ENCODE measurements around the gene POLR3GL.

Gene POLR3GL

GRCh38 chr1:145949219-145949618 lies 15.3 kb upstream of the POLR3GL start:
- no peak for DNase-seq

DNA sequence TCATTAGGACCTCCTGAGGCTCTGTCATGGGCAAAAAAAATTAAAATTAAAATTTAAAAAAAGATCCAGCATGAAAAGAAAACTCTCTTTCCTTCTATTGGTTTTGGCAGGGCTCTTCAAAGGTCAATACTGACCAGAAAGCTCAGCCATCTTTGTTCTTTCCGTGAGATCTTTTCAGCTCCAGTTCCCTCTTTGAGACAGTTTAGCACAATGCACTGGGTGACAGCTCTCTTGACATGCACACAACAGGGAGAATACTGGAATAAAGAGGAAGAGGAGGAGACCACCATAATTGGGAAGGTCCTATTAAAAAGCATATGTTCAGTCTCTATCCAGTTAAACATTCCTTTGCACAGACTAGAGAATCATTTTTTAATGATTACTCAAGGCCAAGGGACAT lies 13.0 kb upstream of the POLR3GL start:
- no peak for DNase-seq

GRCh38 chr1:145952903-145953302 lies 11.6 kb upstream of the POLR3GL start:
- DNase-seq: no peak

DNA sequence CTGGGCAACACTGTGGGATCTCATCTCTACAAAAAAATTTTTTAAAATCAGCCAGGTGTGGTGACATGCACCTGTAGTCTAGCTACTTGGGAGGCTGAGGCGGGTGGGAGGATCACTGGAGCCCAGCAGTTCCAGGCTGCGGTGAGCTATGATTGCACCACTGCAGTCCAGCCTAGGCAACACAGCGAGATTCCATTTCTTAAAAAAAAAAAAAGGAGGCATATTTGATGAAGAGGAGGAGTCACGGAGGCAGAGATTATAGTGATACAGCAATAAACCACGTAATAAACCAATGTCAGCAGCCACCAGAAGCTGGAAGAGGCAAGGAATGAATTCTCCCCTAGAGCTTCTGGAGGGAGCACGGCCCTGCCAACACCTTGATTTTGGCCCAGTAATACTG lies 10.6 kb upstream of the POLR3GL start:
- DNase-seq: no peak

DNA sequence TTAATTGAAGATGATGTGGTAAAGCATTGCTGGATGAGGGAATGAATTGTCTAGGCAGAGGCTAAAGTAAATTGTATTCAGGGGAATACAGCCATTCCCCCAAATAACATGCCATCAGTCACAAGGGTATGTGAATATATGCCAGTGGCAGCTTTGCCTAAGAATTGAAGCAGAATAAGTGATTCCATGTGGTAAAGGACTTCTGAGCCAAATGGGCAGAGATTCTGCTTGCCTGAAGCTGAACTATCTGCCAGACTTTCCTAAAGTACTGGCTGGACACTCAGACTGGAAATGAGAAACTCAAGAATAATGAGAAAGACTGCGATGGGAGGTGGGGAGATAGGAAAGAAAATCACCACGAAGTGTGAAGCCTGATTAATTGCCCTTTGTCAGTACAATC lies 9.1 kb upstream of the POLR3GL start:
- no peak for DNase-seq

DNA sequence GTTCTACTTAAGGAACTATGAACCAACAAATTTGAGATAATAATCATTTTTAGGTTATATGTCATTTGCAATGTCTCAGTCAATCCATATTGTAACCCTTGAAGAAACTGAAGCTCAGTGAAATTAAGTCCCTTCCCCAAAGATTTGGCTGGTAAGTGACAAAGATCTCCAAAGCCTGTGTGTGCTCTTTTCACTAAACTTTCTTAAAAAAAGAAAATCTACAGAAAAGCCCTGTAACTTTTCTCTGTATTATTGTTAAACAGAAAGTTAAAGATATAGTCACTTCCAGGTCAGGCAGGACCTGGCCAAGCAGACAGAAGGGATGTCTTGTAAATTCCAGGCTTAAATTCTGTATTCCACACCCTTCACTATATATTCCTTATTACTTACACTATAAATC lies 8.1 kb upstream of the POLR3GL start:
- no peak for DNase-seq

DNA sequence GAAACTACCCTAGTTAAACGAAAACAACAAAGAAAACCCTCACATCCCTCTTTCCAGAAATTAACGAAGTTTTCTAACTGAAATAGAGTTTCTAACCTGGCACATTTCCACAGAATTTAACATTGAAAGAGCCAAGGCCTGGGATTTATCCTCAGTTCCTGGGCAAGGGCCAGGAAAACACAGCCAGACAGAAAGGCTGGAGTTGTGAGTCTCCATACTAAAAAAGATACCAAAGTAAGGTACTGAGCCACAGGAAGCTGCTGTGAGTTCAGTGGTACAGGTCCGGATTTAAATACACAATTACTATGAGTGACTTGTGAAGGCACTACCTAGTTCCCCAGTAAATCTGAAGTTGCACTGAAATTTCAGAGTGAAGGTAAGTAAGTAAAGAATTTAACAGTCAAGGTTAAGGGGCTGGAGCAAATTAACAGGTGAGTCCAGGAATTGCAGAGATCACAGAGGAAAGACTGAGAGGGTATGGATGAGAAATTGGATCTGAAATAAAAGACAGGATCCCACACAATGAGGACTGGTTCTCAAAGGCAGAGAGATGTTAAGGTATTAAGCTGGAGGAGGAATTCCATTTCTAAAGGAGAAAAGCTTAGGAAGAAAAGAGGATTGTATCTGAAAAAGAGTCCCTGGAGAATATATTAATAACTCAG lies 7.6 kb upstream of the POLR3GL start:
- DNase-seq: no peak

GRCh38 chr1:145957443-145958319 lies 6.8 kb upstream of the POLR3GL start, which contains the start of gene LIX1L:
Gene LIX1L (minus strand): TSS chr1:145958017. CDS start chr1:145957927, 90 bp downstream.
- DNase-seq: peak; percentile 97 to 98 (median 98)

- no peak for DNase-seq
These were observed 5.8 kb upstream of the POLR3GL start for GRCh38 chr1:145958734-145959133.

- DNase-seq: no peak
These were observed 5.2 kb upstream of the POLR3GL start for GRCh38 chr1:145959333-145959732.

DNA sequence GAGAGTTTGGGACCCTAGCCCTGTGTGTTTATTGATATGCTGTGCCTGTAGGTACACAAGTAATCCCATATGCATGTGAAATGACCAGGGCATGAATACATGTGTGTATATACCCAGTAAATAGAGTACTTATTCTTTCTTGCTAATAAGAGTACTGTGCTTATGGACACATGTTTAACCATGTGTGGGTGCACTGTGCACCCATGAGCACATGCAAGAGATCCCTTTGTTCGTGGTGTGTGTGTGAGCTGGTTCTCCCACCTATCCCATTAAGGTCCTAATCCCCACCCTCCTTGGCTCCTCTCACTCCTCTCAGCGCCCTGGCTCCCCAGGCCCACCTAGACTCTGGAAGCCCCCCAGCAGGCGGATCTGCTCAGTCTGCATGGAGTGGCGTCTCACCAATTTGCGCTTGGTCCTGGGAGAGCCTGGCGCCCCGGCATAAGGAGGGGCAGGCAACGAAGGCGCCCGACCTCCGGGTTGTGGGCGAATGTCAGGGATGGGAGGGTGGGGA lies 4.5 kb upstream of the POLR3GL start:
- no peak for DNase-seq

DNA sequence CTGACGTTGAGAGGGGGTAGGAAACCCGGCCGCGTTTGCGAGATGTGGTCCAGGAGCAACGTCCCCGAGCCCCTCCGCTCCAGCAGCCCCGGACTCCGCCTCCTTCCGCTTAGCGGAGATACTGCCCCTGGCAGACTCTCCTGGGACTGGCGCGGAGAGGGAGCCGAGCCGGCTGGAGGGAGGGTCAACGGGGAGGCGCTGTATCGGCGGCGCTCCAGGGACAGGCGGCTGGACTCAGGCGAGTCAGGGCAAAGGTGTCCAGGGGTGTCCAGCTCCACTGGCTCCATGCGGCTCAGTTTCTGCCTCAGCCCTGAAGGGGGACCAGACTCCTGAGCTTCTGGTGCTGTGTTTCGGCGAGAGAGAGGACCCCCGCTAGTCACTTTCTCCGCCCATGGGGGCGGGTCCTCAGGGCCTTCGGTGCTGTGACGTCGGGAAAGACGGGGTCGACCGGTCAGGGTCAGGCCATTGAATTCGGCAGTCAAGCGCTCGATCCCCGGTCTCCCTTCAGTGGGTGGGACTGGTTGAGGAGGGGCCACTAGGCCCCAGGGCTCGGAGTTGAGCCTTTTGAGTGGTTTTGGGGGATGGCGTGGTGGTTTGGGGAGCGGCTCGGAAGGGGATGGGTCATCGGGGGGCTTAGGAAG lies 3.9 kb upstream of the POLR3GL start:
- DNase-seq: peak; percentile 42 to 80 (median 65)

DNA sequence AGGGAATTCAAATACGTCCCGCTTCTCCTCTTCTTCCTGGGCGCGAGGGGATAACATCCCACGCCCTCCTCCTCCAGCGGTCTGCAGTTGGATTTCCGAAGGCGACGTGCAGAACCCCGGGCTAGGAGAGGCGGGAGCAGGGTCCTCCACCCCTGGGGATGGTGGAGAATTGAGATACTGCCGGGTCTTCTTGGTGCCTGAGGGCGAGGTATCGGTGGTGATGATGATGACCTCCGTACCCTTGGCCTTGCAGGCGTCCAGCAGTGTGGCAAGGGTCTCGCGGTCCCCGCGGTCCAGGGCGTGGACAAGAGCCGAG lies 3.4 kb upstream of the POLR3GL start:
- no peak for DNase-seq

DNA sequence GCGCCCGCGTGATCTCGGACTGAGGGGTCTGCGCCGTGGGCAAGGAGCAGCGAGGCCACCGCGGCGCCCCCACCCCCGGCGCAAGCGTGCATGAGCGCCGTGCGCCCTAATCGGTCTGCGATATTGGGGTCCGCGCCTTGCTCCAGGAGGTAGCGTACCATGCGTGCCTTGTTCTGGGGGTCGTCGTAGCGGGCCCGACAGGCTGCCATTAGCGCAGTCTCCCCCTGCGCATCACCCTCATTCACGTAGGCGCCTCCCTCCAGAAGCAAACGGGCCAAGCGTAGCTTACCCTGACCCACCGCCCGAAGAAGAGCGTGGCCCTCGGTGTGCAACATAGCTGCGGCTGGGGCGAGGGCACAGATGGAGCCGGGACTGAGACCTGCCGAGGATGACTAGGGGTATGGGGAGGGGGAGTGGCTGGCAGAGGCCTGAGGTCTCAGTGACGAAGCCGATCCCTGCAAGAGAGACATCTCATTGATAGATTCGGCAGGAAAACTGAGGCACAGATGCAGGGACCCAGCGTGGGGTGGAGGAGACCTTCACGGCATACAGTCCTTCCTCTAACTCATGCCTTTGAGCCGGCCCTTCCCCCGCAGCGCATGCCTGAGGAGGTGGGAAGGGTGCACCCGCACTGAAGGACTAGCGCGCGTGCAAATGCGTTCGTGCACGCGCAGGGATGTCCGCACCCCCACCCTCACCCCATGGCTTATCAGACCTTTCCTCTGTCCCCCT lies 2.9 kb upstream of the POLR3GL start:
- peak in 3 of 4 experiments; percentile 33 to 64 (median 47) for DNase-seq

DNA sequence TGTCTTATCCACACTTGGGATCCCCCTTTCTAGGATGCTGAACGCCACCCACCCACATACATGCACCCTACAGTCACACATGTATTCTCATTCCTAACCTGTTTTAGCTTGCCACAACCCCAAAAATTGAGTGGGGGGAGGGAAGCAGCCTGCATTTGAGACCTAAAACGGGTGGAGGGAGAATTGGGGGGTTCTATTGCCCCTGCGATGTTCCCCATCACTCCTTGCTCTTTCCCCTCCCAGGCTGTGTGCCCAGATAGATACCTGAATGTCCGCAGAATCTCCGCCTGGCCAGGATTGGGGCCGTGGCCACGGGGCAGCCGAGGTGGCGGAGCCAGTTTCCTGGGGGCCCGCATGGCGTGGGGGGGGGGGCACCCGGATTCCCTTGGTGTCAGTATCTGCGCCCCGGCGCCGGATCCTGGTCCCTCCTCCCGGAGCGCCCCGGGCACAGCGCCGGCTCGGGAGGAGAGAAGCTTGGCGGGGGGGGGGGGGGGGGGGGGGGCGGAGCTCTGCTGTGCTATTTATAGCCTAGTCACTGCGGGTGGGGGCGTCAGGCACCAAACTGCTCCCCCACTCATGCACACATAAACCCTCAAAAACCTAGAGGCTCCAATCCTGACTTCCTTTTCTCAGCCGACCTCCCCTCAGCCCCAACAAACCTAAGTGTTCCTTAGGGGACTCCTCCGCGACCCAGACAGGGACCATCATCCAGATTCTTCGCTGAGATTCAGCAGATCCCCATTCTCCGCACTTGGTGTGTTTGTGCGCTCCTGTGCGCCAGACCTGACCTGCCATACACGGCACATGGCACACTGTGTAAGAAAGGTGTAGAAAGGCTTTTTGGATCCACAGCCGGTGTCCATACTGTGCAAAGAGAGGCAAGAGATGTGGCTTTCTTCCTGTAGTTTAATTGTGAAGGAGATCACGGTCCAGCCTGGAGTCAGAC lies 2.1 kb upstream of the POLR3GL start:
- peak in 1 of 4 experiments; percentile 31 for DNase-seq

DNA sequence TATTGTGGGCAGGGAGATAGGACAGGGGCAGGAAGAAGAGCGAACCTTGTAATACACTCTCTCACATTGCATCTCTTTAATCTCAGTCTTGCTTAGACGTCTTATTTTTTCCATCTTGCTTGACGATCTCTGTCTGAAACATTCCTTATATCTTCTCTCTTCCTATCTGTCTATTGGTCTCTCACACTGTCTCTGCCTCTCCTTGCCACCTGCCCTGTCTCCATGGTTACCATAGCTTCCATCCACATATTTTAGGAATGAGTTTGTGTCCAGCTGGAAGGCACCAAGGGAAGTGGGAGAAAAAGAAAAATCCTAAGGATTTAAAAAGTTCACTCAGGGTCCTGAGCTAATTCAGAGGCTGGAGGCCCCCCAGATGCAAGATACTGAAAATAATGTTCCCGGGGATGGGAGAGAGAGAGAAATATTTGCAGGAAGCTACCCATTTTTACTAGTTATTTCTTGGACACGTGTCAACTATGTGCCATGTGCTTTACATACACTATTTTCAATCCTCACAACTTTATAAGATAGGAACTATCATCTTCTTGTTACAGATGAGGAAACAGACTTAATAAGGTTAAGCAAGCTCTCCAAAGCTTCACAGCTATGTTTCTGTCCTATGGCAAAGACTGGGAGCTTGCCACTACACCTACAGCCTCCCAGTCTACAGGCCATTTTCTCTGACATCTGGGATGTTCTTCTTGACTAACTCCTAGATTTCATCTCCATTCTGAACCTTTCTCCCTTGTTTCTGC lies 1.0 kb upstream of the POLR3GL start:
- DNase-seq: no peak

DNA sequence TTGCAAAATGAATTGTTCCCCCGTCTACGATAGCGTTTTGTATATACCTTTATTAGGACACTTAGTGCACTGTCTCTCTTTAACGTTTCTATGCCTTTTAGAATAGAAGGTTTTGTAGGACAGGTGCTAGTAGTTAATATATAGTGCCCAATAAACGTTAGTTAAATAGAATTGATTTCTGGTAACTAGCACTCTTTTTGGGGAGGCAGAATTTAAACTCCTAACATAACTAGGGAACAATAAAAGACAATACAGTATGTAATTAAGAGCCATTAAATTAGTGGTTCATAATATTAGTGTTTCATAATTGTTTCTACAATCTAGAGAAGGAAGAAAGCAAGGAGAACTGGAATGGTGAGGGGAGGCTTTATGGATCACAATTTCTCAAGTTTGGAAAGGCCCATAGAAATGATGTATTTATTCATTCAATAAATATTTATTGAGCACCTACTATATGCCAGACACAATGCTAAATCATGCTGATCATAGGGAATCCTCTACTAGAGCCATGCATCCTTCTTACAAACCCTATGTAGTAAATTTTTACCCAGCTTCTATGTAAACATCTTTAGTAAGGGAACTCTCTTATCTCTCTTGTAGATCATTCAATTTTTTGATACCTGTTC lies 742 bp downstream of the POLR3GL start:
- no peak for DNase-seq

GRCh38 chr1:145967288-145967687 lies 2.8 kb downstream of the POLR3GL start:
- no peak for DNase-seq

DNA sequence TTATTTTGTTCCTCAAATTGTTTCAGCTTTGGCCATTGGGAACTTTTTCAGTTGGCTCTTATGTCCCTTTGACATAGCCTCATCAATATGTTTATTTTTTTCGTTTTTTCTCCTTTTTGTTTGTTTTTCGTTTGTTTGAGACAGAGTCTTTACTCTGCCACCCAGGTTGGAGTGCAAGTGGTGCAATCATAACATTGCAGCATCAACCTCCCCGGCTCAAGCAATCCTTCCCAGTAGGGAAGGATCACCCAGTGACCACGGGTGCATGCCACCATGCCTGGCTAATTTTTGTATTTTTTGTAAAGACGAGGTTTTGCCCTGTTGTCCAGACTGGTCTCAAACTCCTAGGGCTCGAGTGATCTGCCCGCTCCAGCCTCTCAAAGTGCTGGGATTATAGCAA lies 8.1 kb downstream of the POLR3GL start:
- peak in 1 of 4 experiments; percentile 16 for DNase-seq

DNA sequence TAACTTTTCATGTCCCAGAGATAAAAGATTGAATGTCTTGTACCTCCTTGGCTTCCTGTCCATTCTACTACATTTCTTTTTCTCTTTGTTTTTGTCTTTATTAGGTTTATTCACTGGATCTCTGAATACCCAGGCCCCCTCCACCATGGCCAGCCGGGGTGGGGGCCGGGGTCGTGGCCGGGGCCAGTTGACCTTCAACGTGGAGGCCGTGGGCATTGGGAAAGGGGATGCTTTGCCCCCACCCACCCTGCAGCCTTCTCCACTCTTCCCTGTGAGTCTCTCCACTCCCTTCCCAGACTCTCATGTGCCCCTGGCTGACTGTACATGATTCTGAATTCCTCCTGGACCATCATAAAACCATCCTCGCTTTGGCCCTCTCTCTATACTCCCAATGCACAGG lies 10.2 kb downstream of the POLR3GL start:
- no peak for DNase-seq
